Stimulated activated CD4-positive, alpha-beta T cell treated with anti-CD3 and anti-CD28 coated beads, Interleukin-4, amount 100 ng/mL, for 48 hours (primary cell): ENCODE results near the gene RBMS3.

Source experiments
- DNase-seq, 2 donors: peaks; one replicate each; pipeline ENCODE4 v3.0.0-alpha.2; 2020; ENCODE audit warnings: low read depth in 2 of 2

The RBMS3 gene

DNA sequence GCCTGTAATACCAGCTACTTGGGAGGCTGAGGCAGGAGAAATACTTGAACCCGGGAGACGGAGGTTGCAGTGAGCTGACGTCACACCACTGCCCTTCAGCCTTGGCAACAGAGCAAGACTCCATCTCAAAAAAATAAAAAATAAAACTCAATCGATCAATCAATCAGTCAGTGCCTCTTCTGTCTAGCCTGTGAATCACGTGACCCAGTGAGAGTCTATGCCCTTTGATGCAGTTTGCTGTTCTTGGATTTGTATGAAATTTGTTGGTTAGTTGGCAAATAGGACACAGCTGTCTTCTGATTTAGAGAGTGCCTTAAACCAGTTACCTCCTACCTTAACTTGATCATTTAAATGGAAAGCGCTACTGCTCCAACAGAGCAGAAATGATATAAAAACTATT lies 3.6 kb upstream of the RBMS3 start:
- no peak for DNase-seq

DNA sequence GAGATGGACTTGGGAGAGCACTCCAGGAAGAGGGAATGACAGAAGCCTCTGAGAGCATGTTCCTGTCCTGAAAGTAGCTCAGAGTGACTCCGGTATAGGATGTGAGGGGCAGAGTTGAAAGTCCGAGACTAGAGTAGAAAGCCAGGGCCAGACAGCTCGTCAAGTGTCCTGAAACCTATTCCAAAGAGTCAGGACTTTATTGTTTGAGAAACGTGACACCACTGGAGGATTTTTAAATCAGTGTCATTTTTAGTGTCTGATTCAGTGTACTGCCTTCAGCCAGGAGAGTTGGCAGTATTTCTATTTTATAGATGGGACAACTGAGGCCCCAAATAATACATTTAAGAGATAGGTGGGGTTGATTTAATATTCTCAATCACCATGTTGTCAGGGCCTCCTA lies 1.6 kb upstream of the RBMS3 start:
- DNase-seq = no peak

DNA sequence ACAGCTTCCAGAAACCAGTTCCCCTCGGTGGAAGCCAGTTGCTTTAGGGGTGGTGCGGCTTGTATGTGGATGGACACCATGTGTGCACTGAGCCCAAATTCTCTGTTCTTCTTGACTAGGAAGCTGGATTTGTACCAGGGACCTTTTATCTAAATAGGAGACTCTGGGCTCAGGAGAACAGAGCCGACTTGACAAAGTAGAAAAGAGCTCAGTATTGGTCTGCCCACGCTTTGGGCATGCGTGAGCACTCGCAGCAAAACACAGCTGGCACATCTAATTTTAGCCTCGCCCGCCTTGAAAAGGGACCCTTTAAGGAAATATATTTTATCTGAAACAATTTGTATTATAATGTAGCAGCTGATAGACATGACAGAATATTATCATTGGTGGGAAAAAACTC lies 1.1 kb upstream of the RBMS3 start:
- no peak for DNase-seq

DNA sequence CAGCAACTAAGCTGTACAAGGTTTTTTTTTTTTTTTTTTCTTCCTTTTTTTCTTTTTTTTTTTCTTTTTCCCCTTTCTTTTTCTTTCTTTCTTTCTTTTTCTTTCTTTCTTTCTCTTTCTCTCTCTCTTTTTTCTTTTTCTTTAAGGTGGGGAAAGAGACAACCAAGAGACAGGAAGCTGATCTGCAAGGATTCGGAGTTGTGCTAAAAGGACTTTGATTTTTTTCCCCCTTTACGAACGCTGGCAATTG lies 148 bp downstream of the RBMS3 start:
- DNase-seq = no peak

DNA sequence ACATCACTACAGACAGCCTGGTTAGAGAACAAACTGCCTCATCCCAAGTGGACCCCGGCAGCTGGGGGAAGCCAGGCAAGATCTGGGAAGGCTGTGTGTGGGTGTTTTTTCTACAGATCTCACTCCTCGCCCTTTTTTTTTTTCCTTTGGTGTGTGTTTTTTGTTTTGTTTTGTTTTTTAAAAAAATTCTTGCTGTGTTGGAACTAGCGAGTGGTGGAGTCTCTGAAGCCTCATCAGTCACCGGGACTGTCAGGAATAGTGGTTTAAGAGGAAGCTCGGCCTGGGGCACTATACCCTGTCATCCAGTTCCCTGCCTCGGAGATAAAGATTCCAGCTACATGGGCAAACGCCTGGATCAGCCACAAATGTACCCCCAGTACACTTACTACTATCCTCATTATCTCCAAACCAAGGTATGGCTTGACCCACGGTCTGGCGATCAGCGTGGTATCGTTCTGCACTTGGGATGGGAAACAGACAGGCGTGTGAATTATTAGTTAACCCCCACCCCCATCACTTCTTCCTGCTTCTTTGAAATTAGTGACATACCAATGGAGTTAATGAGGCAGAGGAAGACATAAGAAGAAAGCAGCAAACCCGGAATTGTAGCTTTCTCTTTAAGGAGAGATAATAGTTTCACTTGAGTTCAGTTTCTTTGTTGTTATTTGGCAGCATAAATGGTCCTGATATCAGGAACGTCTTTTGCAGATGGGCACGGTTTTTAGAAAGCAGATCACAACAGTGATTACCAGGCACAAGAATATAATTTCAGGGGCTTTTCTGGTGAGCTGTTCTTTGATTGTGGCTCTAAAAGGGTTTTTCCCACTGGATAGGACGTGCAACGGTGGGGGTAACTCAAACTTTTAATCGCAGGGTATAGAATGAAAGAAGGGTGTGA lies 722 bp downstream of the RBMS3 start:
- DNase-seq = no peak

DNA sequence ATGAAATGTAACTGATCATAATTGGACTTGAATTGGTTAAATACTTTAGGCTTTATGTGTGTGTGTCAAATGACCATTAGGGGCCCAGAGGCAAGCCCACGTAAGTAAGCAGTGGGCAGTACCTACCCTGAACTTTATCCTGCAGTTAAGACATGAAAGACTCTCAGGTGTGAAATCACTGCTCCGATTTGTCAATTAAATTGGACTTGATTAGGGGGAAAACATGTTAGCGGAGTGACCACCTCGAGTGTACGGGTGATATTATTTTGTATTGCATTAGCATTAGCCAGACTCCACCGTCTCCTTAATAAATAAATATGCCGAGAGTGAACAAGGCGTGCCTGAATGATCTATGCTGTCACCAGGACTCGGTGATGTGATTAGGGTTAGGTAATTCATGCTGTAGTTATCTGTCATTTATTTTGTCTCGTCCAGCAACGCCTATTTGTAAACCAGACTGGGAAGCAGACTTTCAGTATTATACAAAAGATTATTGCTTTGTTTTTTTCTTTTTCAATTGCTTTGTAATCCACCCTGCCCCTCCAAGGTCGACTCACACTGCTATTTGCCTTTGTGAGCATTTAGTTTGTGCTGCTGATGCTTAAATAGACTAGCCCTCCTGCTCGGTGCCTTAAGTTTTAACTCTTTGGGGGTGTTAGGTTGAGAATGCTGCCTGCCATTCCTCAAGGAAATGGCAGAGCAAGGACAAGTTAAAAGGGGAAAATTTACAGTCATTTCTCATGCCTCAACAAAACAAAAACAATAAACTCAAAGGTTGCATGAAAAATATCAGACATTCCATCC lies 1.8 kb downstream of the RBMS3 start:
- no peak for DNase-seq

DNA sequence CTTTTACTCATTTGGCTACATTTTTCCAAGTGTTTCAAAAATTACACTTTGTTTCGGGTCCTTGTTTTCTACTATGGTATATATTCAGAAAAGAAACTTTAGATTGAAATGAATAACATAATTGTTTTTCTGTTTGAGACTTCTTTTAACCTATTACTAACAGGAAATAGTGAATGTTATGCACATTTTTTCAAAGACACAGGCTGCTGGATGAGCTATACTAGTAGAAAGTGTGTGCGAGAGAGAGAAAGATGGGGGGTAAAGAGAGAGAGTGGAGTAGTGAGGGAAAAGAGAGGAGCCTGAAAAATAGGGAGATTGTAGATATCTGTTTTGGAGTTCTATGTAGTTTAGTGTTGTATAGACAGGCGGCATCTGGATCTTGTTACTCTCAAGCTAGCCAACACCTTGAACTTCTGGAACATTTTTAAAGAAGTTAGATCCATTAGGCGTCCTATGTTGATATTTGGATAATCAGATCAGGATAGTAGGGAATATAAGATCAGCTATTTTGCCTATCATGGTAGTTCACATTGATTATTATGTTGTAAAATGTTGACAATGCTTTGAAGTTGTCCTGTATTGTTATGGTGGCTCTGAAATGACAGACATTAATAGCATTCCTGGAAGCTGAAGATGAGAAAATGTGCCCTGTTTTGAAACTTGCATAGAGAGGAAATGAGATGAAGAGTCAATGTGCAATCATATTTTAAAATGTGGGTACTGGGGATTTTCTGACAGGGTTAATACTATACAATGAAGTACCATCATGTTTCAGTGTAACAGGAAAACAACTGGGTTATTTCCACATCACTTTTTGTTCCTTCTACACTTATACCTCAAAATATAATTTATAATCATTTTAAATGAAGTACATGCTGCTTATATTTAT lies 2.6 kb downstream of the RBMS3 start:
- no peak for DNase-seq

DNA sequence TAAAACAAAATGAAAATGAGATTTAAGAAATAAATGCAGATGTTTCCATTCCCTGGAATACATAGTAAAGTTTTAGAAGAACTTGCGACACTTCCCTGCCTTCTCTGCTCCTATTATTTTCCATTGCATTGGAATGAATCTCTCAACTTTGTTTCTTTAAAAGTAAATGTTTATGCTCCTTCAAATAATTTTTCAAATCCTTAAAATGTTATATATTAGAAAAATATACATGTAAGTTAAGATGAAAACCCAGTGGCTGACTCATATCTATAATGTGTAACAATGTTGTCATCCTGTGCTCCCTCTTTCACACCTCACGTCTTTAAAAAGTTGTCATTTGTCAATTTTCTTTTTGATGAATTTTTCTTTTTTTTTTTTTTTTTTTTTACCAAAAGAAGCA lies 3.6 kb downstream of the RBMS3 start:
- no peak for DNase-seq

DNA sequence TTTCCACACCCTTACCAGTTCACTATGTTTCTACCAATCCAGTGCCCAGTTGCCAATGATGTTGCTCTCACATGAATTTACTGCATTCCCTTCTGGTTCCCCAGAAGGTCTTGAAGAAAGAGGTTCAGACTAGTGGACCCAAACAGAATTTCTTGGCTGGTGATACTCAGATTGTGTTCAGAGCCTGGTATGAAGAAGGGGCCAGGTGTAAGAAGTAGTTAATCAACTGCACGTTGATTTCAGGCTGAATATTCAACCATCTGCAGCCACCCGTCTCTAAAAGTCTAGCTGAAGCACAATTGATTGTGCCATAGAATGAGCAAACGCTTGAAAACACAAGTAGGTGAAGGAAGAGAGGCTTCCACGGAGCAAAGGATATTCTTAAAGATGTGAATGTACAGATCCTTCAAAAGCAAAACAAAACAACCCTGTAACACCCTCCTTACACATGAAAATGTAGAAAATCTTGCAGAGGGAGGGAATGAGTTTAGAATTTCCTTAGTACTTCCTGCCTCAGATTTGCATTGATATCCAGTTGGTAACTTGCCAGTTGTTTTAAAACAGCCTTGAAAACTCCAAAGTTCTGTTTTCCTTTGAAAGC lies 4.7 kb downstream of the RBMS3 start:
- DNase-seq = no peak

DNA sequence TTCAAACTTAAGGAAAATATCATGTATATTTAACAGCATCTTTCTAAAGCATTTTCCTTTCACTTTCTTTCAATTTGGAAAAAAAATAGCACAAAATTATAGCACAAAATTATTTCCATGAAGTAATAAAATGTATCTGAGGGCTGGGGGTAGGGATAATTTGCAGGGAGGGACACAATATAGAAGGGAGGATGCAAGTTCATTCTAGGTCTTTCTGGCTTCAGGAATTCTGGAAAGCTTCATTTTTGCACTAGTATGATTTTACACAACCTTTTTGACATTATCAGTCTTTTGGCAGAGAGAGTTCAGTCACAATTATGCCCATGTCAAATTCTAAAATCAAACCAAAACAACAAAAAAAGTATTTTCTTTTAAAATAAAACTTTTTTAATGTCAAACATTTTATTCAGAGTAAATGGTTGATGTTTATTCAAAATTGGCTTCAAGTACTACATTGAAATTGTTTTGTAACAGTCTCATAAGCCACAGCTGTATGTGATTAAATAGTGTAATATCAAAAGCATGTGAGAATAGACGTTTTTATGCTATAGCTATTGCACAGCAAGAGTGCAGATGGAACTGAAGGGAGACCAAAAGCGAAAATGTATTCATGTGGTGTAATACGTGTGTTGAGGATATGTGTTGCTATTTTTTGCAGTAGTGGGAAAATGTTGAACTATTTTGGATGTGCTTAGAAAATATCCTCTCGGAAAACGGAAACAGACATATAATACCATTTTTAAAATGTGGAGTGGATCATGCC lies 5.8 kb downstream of the RBMS3 start:
- no peak for DNase-seq

DNA sequence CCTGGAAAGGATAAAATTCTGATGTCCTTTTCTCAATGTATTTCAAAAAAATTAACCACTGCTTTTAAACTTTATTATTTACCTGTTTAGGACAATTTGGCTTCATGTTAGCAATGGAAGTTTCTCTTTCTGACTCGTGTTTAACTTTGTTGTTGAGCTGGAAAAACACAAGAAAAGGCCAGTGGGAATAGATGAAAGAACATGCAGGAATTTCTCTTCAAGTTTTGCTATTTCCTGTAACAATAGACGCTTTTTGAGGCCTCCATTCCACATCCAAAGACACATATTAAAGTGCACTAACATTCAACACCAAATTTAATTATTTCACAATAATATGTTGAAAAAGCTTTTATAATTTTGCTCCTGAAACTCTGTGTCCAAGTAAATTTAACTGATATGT lies 9.7 kb downstream of the RBMS3 start:
- no peak for DNase-seq

DNA sequence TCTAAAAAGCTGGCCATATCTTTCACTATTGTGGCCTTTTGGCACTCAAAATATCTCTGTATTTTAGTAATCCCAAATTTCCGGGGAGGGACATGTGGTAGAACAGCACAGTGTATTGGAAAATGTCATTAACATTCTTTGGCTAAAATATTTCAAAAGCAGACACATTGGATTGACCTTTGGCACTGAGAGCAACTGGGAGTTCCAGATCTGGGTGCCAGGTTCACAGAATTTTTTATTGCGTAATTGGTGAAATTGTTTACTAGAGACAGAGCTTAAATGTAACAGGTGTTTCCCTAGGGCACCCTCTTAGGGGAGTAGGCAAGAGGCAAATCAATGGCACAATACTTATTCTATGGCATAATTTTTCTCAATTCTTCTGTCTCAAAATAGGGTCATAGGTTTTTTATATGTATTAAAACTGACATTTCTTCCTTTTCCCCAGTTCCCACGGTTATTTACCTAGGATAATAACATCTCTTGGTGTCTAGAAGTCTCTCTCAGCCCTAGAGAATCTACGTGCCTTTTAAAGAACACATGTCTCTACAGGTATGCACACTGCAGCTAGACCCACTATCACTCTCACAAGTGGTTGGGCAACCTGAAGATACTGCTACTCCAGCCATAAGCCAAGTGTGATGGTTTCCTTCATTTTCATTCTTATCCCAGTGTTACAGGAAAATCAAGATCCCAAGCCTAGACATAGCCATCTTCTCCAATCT lies 10.6 kb downstream of the RBMS3 start:
- DNase-seq = no peak

DNA sequence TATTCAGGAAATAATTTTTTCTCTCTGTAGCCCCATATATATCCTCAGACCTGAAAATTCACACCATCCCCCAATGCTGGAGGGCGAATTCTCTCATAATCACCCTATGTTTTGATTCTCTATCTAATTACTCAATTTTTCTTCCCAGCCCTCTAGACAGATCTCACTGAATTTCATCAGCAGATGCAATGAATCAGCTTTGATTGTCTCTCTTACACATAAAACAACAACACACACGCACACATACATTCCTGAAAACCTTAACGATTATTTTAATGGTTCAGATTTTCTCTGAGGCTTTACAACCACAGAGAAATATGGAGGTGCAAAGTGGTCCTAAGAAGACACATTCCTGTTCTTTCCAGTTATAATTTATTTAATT lies 11.1 kb downstream of the RBMS3 start:
- no peak for DNase-seq

DNA sequence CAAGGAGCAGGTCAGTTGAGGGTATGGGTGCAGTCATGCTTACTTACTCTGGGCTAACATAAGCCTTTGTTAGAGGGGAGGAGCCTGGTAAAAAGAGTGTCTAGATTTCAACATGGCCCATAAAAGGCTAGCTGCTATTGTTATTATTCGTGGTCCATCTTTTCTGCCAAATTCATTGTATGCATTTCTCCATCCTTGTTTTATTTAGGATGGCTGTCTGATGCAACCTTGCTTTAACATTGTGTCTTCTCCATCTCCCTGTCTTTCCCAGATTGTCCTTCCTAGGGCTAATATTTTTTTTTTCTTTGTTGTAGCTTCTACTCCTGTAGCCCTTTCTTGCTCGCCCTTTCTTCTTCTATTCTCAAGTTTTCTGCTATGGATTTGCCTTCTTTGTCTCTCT lies 12.6 kb downstream of the RBMS3 start:
- no peak for DNase-seq

DNA sequence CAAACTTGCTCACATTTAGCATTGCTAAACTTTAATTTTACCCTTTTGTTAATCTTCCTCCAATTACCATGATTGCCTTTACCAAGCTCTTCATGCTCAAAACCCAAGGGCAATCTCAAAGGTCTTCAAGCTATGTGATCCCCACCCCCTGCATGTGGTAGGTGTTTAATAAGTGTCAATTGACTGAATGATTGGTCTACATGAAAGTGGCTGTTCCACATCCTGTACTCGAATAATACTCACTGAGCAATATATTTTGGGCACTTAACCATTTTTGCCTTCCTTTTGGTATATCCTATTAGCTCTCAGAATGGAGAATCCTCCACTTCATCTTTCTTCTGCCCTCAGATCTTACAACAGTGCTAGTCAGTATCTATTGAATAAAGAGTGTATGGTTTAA lies 17.1 kb downstream of the RBMS3 start:
- no peak for DNase-seq

DNA sequence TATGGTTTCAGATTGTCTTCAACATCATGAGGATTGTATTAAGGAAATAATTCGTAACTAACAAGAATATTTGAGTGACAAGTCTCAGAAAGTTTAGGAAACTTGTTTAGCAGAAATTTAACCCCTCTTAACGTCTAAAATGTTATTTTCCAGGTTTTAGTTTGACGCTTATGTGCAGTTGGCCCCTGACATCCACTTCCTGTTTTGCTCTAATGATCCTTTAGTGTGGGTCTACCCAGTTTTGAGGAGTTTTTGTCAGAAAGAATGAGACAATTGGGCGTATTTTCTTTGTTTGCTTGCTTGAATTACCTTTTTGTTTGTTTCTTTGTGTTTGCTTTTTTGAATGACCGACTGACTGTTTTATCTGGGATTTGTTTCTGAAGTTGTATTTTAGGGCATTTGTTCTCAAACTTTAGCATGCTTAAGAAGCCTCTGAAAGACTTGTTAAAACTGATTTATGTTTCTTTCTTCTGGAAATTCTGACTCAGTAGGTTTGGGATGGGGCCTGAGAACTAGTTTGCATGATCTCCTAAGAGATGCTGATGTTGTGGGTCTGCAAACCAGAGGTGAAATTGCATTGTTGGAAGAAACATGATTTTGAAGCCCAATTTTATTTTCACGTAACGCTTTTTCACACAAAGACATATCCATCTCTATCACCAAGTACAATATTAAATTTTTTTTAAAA lies 20.6 kb downstream of the RBMS3 start:
- no peak for DNase-seq

DNA sequence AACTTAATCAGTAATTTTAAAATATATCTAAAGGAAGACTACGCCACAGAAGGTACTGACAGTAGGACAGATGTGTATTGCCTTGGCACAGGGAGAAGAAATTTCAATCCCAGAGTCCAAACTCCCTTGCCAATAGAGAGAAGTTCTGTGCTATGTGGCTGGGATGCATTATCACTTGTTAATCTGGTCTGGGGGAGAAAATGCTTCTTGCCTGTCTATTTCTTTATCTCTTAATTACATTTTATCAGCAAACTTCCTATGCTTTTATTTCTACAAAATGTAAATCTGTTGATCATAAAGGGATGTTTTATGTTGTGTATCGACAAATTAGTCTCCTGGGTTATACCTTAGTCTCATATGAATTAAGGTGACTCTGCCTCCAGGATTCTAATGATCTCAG lies 21.7 kb downstream of the RBMS3 start:
- DNase-seq = no peak

DNA sequence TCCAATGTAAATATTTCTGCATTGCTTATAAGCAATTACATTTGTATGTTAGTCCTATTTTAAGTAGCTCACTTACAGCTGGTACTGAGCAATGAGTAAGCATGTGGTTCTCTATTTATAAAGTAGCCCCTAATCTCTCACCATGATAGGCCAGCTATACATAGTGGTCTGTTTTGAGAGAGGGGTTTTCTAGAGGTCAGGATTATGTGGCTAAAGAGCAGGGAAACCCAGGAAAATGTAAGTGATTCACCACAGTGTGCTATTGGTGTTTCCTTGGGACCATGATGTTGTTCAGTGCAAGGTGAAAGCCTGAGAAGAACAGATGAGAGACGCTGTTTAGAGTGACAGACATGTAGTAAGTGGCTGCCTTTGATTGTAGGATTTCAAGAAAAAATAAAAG lies 26.4 kb downstream of the RBMS3 start:
- no peak for DNase-seq

DNA sequence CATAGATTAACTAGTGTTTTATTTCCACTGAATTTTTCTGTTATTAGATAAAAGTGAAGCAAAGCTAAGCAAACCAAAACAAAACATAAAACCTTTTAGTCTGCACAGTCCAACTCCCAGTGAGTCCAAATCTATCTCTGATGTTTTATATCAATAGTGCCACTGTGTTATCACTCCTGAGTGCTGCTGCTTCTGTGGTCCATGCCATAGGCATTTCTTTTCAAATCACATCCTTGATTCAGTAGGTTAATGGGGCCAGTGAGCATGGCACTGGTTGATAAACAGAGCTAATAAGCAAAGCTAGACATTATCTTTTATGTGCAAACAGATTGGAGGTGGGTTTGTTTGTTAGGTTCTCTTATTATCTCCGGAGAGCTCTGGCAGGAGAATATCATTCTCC lies 30.0 kb downstream of the RBMS3 start:
- DNase-seq = no peak

DNA sequence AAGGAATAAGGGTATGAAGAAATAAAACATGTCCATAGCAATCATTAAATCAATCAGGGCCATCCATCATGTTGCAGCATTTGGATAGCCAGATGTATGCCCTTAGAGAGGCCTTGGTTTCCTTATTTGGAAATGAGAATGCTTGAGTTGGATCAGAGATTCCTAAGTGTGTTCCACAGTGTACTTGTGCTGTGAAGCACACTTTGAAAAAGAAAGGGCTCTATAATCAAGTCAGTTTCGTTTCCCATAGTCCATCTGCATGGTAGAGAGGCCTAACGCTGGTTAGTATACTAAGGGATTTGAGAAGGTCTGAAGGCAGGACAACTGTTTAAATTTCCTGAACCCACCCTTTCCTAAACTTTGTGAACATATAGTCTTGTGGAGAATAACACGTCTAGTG lies 30.9 kb downstream of the RBMS3 start:
- no peak for DNase-seq
